DOHH2 (cell line): Measurements from ENCODE around the gene MUL1.

Source experiments
- CTCF ChIP-seq: fragments of 200-600 bp; sonication (generic); IDR thresholded peaks from one replicate; pipeline ENCODE4 v1.5.1; 2014; ENCODE audit warnings: antibody characterized with exemption, mild to moderate bottlenecking, low read depth, low read length; ENCODE audit not compliant: poor library complexity, severe bottlenecking
- EZH2phosphoT487 ChIP-seq: fragments of 200-600 bp; sonication (generic); IDR thresholded peaks from 2 replicates; pipeline ENCODE4 v1.6.1; 2017; ENCODE audit warnings: borderline replicate concordance, mild to moderate bottlenecking, antibody characterized with exemption, low read length, moderate library complexity, mixed read lengths

DNA sequence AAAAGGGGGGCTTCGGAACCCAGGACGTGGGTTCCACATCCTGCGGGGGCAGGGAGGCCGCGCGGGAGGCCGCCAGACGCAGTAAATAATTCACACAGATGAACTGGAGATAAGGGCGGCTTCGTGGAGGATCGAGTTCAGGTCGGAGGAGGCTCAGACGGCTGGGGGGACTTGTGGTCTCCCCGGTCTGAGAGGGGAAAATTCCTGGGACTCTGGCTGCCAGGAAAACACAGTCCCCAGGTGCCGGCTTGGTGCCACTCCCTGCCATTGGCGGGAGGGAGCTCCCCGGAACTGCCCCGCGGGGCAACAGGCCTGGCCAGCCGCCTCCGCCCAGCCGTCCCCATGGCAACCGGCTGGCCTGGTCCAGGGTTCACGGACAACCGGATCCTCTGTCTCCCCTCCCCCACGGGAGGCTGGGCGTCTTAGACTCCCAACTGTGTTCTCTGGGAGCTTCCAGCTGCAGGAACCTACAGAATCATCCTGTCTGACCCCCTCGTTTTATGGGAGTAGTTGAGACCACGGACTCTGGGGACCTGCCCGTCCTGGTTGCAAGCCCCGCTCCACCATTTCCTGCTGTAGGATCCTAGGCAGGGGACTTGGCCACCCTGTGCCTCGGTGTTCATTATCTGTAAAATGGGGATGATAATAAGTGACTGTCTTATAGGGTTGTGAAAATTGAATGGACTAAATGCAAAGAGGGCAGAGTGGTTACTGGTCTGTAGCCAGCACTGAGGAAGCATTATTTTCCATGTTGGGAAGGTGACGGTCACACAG is 31.5 kb downstream of the MUL1 start:
- TF ChIP-seq CTCF (no peak), EZH2phosphoT487 (no peak)
